NCI-H2171 (cell line): ENCODE results near the gene CFAP157.
"Not testable (repeated sequence)": the region's sequence is repeated elsewhere in the genome, so short reads cannot be mapped to it uniquely, and the experiment has no call there.

Experiments used
- DNase-seq: peaks from one replicate; lab custom pipeline; 2025; lab: John Stamatoyannopoulos, UW

The CFAP157 gene

DNA sequence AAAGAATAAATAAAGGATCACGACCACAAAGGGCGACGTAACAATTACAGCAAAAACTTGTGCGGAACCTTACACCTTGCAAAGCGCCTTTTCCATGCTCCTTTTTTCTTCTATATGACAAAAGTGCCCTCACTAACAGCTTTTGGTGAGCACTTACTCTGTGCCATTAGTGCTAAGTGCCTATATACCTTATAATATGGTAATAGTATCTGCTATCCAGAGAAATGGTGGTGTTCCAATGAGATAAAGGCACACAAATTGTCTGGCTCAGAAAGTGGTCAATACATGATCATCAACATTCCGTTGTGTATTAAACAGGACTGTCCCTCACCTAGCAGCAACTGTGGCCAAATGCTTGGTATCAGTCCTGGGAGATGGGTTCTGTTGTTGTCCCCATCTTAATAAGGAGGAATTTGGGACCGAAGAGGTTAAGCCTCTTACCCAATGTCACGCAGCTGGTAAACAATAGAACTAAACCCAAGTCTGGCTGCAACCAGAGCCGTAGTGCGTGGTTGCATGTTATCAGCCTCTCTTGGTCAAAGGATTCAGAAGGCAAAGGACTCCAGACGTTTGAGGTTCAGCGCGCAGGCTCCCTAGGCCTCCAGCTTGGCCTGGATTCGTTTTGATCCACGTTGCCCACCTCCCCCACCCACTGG lies 28.9 kb downstream of the CFAP157 start:
- DNase-seq: no peak

DNA sequence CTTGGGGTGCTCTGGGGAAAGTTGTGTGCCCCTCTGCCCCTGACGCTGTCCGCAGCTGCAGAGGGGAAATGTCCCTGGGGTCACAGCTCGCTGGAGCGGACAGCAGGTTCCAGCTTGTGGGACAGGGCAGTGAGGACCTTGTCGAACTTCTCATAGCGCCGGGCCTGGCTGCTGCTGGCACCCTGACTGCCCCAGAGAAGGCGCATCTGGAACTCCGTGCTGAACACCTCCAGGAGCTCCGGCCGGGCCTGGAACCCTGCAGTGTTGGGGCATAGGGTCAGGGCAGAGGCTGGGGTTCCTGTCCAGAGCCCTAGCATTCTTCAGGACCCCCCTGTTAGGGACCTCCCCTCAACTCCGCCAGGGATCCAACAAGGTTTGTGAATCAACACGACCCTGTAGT lies 31.9 kb downstream of the CFAP157 start:
- DNase-seq: no peak

DNA sequence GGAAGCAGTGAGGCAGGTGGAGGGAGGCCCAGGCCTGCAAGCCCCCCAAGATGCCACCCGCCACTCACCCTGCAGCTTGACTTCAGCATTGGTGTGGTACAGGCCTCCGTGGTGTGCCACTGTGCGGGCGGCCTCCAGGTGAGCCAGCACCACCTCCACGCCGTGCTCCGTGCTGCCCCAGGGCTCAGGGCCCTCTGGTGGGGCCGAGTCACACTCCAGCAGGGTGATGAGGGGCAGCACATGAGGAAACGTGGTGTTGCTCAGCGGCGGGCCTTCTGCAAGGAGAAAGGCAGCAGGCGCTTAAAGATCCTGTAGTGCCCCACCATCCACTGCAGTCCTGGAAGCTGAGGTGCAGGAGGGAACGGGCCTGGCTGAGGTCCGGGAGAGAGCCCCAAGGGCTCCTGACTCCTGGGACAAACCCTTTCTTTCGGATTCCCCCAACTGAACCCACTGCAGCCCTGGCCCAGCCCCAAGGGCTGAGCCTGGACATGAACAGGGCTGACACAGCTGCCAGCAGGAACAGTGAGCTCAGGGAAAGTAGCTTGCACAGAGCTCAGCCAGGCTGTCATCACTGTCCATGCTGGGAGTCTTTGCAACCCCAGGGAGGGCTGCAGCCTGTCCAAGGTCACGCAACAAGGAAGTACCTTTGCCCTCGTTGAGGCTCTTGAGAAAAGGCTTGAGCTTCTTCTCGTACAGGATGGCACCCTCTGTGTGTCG lies 33.0 kb downstream of the CFAP157 start:
- no peak for DNase-seq

DNA sequence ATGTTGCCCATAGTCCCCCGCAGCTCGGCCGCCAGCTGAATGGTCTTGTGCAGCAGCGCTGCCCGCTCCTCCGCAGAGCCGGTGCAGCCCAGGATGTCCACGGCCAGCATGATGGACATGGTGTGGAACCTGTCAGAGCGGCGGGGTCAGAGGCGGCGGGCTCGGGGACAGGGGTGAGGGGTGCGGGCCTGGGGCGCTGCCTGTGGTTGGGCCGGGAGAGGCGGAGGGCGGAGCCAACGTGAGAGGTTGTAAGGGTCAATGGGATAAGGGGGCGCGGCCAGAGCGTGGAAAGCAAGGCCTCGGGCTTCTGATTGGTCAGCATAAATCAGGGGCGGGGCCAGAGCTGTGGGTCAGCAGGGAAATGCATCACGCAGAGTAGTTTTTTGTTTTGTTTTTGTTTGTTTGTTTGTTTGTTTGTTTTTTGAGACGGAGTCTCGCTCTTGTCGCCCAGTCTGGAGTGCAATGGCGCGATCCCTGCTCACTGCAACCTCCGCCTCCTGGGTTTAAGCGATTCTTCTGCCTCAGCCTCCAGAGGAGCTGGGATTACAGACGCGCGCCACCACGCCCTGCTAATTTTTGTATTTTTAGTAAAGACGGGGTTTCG lies 35.1 kb downstream of the CFAP157 start:
- no peak for DNase-seq

DNA sequence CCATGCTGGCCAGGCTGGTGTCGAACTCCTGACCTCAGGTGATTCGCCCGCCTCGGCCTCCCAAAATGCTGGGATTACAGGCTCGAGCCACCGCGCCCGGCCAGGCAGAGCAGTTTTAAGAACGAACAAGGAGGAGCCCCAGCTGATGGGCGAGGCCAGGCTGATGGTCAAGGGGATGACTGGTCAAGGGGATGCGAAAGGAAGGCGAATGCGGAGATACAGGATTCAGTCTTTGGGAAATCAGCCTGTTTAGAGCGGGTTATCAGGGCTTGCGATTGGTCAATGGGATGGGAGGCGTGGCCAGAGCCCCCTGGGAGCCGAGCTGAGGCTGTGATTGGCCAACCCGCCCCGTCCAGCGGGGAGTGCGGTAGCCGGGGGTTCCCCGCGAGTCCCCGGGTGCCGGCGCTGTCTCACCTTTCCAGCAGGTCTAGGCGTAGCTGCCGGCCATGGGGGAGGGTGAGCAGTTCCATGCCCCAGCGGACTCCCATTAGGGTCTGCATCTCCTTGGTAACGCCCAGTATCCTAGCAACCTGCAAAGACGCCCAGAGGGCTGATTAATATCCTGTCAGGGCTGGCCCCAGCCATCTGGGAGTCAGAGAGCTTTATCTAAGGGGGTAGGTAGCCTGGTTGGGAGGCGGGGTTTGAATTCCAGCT lies 35.8 kb downstream of the CFAP157 start:
- DNase-seq: peak; percentile 100

DNA sequence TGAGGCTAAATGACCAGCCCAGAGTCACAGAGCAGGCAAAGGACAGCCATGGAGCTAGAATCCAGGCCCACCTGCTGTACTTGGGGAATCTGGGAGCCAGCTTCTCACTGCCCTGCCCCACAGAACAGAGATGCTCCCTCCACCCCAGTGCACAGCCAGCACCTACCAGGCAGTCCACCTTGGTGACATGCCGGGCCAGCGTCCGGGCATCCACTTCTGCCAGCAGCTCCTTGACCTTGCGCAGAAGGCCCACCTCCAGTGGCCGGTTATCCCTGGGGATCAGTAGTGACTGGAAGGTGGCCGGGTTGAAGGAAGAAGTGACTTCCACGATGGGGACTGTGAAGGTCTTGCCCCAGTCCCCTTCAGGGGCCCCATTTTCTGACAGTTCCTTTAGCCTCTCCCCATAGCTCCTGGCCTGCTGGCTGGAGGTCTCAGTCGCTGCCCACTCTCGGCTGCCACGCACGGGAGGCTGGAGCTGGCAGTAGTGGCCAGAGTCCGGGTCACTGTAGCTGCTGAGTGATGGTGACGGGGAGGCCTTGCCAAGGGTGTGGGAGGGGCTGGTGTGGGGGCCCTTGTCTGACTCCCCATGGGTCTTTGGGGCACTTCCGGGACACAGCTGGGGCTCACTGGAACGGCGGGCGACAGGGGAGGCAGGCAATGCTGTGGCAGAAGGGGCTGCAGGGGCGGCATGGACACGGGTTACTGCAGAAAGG lies 37.8 kb downstream of the CFAP157 start:
- DNase-seq: no peak

DNA sequence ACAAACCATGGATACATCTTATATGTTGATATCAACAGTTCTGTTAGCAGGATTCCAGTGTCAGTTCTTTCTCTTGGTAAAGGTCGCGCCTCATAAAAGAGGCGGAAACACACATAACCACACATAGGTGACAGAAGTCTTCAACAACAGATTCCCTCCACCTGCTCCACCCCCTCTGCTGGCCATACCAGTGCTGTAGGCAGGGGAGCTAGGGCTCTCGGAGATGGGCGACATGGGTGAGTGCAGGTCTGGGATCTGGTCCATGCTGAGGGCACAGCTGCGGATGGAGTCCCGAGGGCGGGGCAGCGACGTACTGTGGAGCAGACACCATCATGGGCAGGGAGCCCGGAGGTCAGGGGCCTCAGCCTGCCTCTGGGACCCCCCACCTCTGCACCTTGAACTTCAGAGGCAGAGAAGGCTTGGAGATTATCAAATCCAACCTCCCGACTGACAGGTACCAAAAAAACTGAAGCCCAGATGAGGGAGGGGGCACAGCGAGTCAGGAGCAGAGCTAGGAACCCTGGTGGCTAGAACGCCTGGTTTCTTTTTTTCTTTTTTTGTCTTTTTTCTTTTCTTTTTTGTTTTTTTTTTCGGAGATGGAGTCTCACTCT lies 40.3 kb downstream of the CFAP157 start:
- DNase-seq: no peak

DNA sequence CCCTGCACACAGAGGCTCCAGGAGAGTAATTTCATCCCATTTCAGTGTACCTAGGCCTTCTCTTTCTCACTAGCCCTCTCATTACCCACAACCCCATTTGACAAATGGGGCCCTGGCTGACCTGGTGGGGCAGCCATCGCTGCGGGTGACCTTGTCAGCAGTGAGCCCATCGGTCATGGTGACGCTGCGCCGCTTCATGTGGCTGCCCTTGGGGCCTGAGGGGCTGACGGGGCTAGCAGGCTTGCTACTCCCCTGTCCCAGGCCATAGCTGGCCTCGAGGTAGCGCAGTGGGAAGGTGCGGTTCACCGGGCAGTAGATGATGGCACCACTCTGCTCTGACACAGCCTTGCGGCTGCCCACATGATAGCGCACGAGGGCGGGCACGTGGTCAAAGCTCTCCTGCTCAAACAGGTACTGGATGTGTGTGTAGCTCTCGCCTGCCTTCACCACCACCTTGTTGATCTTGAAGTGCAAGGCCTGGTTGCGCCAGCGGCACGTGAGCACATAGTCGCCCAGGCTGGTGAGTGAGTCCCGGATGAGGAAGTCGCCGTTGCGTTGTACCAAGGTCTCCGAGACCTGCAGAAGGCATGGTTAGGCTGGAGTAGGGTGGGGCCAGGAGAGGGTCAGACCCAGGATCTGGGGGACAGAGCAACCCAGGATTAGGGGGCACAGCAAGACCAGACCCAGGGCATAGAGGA lies 42.5 kb downstream of the CFAP157 start:
- no peak for DNase-seq

DNA sequence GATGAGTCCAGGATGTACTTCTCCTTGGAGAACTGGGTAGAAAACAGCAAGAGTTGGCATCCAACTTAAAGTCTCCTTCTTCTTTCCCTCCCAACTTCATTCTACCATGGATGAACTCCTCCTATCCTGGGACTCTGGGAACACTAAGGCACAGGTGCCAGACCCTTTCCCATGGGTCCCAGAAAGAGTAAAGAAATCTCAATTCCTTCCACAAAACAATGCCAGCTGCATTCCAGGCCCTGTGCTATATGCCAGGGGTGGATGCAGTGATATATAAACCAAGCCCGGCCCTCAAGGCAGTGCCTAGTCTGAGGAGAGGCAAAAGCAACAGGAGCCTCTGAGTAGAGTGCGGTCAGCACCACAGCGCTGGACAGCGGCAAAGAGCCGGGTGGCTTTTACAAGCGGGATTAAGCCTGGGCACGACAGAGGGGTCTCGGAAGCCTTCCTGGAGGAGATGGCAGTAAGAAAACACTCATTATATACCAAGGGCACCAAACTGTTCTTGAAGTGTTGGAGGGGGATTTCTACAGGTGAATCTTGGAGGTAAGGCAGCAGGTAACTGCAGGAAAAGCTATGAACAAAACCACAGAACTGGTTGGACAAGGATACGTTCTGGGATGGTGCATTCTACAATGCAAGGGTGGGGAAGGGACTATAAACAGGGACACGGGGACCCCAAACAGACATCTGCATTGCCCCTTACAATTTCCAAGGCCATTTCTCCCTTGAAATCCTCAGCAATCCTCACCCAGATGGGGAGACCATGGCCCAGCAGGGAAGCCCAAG lies 44.7 kb downstream of the CFAP157 start:
- DNase-seq: no peak

DNA sequence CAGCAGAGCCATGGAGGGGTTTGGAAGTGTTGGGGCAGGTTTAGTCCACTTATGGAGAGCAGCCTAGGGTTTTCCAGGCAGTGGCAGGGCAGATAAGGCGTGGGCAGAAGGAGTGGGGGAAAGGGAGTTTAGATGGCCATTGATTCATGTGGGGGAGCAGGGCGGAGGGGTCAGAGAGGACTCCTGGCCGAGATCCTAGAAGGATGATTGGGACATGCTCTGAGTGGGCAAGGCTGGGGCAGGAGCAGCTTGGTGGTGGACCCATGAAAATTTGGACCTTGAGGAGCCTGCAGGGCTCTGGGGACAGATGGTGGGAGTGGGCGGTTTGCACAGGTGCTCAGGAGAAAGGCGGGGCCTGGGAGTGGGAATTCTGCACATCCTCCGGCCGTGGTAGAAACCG lies 46.4 kb downstream of the CFAP157 start:
- DNase-seq: no peak

DNA sequence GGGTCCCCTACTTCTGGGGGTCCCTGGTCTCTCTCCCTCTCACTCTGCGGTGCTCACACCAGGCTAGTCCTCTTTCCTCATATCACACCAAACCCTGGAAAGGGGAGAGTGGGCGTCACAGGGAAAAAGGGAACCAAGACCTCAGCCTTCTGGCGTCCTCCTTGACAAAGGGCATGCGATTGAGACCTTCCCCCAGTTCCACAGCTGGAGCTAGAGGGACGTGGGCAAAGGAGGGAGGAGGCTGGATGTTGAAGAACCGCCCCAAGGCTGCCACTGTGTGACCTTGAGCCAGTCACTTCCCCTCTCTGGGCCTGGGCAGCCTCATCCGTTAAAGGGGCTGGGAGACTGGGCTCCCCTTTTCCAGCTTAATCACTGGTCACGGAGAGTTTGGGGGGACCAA lies 46.8 kb downstream of the CFAP157 start:
- DNase-seq: no peak

DNA sequence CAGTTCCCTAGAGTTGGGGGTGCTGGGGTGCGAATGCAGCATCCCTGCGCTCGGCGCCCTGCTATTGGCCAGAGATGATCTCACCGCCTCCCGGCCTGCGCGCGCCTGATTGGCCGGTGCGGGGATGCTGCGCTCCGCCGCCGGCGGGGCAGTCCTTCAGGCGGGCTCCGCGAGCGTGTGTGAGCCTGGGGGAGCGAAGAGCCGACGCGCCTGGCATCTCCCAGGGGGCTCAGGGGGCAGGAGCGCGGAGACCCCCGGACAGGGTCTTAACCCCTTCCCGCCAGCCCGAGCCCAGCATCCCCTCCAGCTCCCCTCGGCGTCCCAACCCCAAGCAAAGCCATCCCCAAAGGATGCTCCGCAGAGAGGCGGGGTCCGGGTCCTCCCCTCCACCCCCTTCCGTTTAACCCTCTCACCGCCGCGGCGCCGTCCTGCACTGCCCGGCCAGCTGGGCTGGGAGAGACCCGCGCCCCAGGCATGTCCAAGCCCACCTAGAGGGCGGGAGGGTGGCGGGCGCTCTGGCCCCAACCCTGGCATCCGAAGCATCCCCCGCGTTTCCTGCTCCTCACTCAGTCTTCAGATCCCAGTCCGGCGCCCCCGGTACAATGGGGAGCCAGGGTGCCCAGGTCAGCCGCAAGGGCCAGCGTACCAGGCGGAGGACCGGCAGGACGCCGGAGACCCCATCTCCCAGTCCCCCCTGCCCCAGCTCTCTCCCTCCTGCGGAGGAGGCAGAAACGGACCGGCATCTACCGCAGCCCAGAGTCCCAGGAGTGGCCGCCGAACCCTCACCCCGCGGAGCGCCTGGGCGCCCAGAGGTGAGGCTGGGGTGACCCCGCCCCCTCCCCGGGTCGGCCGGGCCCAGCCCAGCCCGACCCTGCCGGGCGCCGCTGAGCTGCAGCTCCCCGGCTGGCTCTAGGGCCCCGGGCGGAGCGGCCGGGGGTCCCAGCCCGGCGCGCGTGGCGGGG lies 47.6 kb downstream of the CFAP157 start:
- DNase-seq: peak; percentile 81

DNA sequence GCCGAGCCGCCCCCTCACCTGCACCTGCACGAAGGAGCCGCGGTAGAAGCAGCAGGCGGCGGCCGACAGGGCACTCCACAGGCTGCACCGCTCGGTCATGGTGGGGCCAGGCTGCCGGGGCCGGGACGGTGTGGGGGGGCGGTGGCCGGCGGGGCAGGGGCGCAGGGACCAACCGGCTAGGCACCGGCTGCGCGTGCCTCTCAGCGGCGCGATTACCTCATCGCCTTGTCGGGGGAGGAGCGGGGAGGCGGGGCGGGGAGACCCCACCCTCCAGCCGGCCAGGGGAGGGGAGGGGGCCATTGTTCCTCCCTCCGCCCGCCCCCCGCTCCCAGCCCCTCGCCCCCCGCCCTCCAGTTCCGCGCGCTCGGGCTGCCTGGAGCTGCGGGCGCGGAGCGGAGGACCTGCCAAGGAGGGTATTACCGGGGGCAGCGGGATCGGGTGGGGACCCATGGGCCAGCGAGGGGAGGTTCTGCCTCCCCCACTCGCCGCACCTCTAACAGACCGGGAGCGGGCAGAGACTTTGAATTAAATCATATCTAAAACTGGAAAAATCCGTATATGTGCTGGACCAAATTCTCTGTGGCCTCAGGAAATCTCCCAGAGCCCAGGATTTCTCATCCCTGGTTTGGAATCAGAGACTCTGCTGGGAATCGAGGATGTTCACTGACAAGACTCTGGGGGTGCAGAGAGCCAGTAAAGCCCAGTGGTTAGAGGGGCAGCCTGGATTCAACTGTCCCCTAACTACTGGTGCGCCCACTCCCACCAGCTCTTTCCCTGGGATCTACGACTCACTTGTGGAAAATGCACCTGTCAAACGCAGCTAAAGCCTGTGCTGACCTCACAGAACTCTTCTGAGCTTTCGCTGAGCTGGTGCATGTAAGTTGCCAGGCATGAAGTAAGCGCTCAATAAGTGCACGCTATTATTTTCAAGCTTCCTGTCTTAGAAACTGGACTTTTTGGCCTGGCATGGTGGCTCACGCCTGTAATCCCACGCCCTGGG lies 48.6 kb downstream of the CFAP157 start:
- DNase-seq: peak; percentile 86

DNA sequence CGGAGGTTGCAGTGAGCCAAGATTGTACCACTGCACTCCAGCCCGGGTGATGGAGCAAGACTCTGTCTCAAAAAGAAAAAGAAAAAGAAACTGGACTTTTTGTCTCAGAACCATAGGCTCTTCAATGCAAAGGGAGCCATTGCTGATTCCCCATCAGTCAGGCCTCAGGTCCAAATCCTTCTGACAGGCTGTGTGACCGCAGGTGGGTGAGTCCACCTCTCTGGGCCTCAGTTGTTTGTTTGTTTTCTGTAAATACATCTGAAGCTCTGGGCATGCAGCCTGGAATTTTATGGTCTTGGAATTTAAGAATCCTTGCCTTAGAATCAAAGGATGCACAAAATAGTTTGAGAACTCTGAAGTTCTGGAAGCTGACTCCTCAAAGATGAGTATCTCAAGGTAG lies 49.4 kb downstream of the CFAP157 start:
- DNase-seq: no peak

DNA sequence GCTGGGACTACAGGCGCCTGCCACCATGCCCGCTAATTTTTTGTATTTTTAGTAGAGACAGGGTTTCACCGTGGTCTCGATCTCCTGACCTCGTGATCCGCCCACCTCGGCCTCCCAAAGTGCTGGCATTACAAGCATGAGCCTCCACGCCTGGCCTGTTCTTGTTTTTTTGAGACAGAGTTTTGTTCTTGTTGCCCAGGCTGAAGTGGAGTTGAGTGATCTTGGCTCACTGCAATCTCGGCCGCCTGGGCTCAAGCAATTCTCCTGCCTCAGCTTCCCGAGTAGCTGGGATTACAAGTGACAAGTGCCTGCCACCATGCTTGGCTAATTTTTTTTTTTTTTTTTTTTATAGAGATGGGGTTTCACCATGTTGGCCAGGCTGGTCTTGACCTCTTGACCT lies 50.0 kb downstream of the CFAP157 start:
- not testable (repeated sequence) for DNase-seq

DNA sequence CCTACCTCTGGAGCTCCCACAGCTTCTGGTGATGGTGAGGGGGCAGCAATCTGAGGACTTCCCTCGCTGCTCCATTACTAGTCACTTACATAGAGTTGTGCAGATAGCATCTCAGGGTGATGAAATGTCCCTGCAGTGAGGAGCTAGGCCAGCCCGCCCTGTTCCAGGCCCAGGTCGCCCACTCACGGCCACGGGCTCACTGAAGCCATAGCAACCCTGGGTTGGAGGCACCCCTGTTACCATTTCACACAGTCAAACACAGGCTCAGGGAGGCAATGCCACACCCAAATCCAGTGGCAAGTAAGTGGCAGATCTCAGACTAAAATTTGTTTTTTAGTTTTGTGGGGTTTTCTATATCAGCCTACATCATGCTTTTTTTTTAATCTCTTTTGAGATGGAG lies 52.1 kb downstream of the CFAP157 start:
- no peak for DNase-seq

DNA sequence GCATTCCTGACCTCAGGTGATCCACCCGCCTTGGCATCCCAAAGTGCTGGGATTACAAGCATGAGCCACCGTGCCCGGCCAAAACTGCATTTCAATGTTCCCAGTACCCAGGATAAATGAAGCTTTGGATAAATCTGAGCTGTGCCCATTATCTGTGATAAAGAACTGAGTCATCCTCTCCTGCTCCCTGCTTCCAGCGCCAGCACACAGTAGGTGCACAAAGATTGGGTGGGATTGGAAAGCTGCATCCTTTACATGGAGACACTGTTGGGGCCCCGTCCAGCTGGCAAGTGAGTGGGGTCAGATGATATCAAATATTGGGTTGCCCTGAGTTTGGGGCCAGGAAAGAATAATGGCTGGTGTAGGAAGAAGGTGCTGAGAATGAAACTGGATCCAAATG lies 54.3 kb downstream of the CFAP157 start:
- no peak for DNase-seq

DNA sequence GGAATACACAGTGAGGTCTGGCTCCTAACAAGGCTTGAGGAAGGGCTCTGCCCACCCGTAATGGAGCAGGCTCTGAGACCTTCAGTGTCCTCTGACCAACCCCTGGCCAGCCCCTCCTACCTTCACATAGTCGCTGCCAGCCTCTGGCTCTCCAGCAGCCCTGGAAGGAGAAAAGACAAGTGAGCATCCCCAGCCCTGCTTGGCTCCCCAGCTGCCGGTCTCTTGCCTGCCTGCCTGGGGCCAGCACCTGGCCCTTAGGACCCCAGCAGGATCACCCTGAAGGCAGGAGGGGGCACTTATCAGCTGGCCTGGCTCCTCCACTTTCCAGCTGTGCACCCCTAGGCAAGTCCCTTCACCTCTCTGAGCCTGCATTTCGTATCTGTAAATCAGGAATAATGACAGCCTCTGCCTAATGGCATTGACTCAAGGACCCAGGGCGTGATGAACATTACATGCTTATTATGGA lies 54.7 kb downstream of the CFAP157 start:
- no peak for DNase-seq
